HG03439 (cell line): Measurements from ENCODE around the gene RIMS4.

ENCODE experiments used
- ATAC-seq: cut with Tn5 transposase; IDR thresholded peaks from one replicate; pipeline ENCODE4 v1.9.1; 2021; ENCODE audit warnings: mild to moderate bottlenecking, moderate library complexity; ENCODE audit not compliant: unreplicated experiment

The RIMS4 gene

DNA sequence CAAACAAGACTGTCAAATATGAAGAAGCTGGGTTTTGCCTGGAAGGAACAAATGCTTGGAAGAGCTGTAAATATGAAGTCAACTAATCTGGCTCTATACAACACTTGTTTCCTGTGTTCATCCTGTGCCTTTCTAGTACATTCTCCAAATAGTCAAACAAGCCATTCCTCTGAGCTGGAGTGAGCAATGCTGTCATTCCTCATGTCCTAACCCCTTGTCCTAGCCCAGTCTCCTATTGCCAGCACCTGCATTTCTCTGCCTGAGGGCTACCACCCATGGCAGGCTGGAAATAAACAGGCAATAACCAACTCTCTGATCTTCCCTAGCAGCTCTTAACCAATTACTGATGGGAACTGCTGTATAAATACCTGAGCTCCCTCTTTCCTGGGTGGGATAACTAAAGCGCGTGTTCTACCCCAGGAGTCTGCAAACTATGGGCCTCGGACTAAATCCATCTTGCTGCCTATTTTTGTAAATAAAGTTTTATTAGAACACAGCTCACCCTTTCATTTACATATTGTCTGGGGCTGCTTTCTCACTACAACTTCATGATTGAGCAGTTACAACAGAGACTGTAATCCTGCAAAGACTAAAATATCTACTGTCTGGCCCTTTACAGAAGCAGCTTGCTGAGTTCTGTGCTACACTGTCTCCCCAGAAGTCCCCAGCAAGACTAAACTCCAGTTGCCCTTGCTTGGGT is 13.4 kb downstream of the RIMS4 start:
- no peak for ATAC-seq

DNA sequence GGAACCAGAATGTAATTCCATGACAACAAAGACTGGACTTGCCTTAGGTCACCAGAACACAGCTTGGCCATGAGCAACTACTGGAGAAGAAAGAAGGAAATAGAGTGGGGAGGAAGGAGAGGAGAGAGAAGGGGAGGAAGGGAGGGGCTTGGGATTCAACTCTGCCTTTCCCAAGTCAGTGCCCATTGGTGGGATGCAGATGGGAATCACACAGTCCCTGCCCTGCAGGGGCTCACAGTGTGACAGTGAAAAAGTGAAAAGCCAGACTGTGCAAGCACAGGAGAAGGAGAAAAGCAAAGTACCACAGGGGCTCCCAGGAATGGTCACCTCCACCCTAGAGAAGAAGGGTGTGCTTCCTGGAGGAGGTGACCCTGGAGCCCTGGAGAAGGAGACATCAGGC is 14.0 kb downstream of the RIMS4 start:
- ATAC-seq, result no peak

DNA sequence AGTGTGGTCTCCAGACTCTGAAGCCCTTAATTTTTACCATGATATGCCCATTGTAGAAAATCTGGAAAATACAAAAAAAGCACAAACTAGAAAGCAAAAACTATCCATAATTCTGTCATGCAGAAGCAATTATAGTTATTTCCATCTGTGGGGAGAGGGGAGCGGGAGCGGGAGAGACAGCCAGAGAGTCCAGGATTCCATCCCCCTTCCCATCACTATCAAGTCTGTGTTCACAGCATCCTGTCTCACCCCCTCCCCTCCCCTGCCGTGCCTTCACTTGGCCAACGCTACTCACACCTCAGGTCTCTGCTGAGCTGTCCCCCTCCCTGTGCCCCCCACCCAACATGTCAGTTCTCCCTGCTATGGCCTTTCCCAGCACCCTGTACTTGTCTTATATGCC is 14.5 kb downstream of the RIMS4 start:
- ATAC-seq, result no peak

DNA sequence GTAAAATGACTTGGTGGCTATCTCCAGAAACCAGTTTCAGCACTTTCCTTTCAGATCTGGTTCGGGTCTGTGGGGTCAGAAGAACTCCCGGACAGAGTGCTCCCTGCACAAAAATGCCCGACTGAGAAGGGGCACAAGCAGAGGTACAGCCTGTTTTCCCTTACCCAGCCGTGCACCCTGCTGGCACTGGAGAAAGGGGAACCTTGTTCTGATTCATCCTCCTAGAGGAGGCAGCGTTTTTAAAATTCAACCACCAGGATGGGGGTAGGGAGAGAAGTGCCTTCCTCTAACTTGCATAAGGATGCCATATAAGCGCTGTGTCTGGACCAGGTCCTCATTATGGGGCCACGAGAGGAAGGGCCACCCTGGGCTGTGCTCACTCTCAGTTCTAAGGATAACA is 17.6 kb downstream of the RIMS4 start:
- no peak for ATAC-seq

DNA sequence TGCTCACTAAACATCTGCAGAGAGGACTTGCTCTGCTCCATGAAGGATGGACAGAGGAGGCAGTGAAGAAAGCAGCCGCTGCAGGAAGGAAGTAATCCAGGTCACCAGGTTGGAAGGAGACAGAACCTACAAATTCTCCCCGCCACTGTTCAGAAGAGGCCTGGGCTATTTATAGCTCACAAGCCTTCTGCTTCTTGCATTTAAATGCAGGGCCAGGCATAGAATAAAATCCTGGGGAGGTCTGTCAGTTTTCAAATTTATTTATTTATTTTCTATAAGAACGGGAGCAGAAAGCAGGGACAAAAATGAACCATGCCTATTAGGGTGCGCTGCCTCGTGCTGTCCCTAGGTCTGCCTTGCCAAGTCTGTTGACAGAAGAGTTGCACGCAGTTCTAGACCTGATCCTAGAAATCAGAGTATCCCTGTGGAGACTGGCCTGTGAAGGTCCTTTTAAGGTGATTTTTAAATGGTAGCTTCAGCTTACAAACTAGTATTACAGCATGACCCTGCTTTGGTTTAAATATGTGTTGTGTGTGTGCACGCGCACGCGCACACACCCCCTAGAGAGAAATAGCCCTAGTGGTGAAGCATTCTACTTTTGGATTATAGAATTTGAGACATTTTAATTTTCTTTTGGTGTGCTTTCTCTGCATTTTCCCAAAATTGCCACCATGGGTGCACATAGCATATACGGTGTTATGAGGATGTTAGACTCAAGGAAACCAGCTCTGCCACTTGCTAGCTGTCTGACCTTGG is 19.5 kb downstream of the RIMS4 start:
- ATAC-seq, result no peak

DNA sequence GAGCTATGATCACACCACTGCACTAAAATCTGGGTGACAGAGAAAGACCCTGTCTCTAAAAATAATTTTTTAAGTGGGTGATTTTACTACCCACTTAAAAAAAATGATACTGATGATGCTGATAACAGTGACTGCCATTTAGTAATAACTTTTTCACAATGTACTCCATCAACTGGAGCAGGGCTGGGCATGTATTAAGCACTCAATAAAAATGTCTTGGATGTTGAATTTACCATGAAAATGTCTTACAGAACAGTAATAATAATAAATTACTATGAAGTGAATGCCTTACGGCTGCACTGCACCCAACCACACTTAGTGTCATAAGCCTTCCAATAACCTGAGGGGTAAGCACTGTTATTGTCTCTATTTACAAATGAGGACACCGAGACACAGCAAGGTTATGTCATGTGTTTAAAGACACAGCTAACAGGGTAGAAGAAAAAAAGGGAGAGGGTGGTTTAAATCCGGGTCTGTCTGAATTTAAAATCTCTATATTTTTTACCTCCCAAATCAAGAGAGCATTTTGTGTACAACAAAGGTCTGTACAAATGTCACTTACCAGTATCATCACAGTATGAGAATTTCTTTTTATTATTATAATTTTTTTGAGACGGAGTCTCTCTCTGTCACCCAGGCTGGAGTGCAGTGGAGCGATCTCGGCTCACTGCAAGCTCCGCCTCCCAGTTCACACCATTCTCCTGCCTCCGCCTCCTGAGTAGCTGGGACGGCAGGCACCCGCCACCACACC is 21.5 kb downstream of the RIMS4 start:
- no peak for ATAC-seq

DNA sequence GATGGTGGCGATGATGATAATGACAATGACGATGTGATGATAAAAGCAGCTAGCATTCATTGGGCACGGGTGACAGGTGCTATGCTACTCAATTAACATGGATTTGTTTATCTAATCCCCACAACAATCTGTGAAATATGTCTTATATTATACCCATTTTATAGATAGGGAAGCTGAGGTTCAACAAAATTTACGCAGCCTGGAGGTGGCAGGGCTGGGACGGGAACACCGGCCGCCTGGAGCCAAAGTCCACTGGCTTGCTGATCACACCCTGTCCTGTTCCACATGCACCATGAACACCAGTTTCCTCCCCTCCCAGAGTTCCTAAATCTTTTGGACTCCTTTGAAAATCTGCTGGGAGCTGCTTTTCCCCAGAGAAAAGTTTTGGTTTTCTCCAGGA is 23.0 kb downstream of the RIMS4 start:
- no peak for ATAC-seq

DNA sequence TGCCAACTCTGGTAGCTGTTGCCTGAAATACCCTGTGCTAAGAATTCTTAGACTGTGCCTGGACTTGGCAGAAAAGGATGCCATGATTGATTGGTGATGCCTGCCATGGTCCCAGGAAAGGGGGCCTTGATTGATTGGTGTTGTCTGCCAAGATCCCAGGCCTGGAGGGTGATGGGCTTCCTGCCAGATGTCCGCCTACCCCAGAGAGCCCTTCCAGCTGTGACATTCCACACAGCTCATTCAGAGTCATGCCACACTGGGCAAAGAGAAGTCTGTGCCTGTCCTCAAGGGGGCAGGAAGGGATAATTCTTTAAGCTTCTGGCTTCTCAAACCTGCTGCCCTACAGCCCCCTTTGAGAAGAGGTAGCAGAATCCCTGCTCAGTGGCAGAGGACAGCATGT is 24.6 kb downstream of the RIMS4 start:
- no peak for ATAC-seq

DNA sequence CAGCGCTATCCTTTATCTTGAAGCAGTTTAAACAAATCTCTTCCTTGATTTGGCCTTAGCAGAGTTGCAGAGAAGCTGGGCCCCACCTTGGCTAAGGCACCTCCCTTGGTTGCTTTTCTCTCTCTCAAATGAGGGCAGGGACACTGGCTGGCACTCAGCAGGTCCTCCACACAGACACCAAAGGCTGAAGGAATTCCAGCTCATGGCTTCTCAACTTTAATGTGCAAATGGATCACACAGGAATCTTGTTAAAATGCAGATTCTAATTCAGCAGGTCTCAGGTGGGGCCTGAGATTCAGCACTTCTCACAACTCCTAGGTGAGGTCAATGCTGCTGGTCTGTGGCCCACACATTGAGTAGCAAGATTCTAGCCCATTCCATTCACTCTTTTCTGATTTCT is 25.7 kb downstream of the RIMS4 start:
- no peak for ATAC-seq

DNA sequence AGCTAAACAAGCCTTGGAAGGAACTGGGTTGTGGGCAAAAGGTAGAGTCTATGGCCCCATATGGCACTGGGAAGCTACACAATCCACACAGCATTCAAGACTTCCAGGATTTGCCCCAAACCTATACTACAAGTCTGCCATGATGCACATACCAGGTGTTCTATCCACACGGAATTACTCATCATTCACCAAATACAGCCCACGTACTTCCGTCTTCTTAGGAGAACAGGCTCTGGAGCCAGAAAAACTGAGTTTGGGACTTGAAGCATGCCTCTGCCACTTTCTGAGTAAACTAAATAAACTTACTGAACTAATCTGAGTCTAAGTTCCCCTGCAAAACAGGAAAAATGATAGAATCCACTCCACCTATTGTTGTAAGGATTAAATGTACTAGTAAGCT is 28.6 kb downstream of the RIMS4 start:
- no peak for ATAC-seq

DNA sequence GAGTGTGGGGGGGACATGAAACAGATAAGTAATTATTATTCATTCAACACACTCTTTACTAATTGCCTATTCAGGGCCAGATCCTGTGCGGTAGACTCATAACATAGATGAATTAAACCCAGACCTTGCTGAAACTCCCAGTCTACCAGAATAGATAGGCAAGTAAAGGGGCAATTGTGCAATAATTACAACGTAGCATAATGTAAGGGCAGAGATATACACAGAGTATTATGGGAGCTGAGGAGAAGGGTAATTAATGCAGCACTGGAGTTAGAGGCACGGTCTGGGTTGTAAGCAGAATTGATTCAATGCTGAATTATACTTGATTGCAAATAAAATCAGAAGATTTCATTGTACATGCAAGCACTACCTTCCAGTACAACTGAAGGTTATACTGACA is 29.2 kb downstream of the RIMS4 start:
- no peak for ATAC-seq

DNA sequence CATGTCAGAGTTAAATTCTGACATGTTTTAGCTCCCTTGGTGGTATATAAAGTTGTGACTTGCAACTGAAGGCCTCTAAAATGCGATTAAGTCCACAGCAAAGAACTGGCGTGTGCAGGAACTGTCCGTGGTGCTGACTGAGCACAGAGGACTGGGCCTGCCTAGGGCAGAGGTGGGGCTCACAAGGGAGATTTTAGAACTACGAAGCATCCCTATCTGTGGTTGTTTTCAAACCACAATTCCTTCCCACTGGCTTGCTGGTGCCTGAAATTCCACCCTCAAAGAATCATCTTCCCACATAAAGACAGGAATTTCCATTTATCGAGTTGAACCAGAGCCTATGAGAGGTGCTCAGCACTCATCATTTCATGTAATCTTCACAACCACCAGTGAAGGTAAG is 30.1 kb downstream of the RIMS4 start:
- no peak for ATAC-seq

DNA sequence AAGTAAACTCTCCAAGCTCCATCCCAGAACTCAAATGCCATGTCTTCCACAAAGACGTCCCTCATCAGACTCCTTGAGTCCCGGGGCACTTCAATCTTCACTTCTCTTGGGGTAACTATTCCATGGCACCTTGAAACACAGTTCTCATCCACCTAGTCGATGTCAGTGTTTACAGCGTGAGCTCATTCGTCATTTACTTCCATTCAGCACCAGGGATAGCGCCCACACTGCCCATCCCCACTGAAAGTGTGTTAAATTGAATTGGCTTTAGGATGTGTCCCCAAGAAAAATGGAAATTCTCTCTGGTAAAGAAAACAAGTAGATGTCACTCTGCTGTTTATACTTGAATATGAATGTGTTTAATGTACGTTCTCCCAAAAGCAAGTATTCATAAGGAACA is 33.4 kb downstream of the RIMS4 start:
- no peak for ATAC-seq

DNA sequence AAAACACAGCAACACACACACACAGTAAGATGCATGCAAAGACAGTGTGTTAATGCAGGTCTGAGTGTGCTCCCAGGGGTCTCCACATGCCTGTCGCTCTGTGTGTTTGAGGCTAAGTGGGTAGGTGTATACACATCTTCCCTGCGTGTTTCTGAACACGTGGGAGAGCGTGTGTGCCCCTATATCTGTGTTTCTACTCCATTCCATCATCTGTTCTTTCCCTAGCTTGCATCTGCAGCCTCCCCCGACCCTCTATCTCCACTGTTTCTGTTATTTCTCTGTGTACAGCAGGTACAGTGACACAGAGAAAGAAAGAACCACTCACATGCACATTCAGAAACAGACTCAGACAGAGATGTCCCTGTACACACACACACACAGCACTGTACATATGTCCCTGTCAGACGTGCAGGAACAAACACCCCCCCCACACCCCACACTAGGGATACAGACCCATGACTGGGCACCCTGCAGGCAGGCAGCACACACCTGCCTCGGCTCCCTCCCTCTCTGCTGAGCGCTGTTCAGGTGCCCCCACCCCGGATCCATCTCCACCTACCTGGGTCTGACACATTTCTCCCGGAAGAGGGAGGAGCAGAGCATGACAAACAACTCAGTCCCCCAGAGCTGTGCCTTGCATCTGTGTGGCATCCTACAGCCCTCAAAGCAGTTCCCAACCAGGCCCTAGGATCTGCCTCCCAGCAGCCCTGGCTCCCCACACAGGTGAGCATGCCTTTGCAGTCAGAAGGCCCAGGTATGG is 37.1 kb downstream of the RIMS4 start:
- ATAC-seq, result no peak

DNA sequence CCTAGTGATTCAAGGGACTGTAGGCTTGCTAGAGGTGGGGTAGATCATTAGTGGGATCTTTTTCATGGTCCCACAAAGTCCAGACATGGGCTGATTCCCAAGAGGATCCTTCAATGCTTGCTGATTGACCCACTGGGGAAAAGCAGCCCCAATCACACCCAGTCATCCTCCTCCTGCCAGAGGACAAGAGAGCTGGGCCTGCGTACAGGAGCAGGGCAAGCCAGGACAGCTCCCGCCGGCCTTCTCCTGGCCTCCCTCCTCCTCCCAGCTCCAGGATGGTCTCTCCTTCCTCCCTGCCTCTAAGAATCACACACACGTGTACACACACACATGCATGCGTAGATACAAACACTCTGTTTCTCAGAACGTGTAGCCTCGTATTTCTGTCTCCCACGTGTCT is 37.7 kb downstream of the RIMS4 start:
- ATAC-seq, result no peak

DNA sequence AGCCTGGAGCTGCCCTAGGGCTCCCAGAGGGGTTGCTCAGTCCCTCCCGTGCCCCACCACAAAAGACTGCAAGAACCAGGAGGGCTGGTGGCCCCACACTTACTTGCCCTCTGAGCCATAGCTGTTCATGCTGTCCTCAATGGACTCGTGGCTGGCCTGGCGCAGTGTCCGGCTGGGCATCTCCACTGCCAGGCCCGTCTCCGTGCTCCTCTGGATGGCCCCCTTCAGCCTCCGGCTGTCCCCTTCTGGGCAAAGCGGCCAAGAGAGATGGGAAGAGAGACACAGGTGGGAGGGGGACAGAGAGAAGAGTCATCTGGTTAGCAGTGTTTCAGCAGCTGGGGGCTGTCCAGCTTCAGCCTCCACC is 39.2 kb downstream of the RIMS4 start:
- ATAC-seq, result no peak

DNA sequence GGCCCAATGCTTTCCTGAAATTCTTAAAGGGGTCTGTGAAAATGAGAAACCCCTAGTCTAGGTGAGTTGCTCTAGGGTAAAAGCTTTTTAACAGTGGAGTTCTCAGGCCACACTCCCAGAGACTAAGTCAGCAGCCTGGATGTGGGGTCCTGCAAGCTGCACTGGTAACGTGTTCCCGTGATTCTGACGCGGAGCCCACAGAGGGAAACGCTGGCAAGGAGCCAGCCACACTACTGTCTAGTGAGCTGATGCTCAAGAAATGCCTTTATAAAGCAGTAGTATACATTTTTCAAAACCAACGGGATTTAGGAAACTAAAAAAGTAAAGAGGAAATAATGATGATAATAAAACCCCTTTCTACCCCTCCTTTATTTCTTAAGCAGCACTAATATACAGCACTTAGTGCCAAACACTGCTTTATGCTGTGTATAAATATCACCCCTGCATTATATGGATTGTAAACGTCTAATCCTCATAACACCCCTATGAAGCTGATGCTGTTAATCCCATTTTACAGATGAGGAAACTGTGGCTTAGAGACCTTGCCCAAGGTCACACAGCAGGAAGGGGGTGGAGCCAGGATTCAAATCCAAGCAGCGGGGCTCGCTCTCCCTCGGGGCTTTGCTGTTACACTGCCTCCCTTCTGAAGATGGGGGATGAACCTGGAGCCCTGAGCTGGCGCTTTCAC is 39.7 kb downstream of the RIMS4 start:
- ATAC-seq, result no peak

DNA sequence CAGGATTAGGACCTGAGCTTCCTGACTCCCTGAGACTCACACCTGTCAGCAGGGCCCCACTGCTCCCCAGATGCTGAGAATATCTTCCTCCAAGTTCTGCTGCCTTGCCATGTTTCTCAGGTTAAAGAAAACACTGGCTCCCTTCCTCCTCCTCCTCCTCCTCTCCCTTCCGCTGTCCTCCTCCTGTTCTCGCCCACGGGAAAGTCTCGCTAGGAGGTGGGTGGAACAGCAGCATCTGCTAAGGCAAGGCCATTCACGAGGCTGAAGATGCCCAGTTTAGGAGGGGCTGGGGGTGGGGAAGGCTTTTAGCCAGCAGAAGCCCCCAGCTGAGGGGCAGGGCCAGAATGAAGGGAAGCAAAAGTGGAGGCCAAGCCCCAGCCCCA is 40.9 kb downstream of the RIMS4 start:
- ATAC-seq, result no peak

DNA sequence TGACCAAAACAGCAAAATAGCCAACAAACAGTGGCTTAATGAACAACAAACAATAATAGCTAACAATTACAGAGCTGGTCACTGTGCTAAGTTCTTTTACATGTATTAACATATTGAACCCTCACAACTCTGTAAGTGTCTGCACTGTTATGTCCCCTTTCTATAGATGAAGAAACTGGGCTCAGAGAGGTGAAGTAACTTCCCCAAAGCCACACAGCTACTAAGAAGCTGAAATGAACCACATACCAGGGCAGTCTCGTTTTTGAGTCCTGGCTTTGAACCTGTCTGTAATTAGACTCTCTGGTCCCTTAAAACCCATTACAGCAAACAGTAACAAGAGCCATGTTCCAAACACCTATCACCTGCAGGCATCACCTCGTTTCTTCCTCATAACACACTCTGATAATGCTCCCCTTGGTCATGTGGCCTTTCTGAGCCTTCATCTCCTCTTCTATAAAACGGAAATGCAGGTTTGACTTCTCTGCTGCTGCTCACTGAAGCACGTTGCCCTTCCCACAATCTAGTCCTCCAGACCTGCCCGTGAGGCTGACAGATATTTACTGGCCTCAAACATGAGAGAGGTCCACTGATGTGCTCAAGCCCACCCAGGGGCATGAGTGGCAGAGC is 41.4 kb downstream of the RIMS4 start:
- ATAC-seq, result no peak

DNA sequence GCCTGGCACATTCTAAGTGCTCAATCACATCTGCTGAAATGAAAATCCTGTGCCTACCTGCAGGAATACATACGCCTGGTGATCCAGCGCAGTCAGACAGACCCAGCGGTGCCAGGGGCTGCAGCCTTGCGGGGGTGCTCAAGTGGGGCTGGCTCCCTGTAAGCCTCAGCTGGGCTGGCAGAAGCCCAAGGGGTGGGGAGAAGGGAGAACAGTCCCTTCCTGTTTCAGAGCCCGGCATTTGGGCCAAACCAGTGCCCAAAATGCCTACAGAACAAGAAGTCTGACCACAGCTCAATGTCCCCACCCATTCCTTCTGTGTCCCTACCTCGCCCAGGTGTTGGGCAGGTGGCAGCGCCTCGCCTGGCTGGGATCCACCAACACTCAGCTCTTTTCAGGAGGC is 42.1 kb downstream of the RIMS4 start:
- no peak for ATAC-seq
